Measurements from ENCODE around the gene TRPM3. TPM values are rescaled to one million over a fixed set of nuclear protein-coding genes. Genes with fewer than 3 reads are reported as not detected.
"Not testable (repeated sequence)": the region's sequence is repeated elsewhere in the genome, so short reads cannot be mapped to it uniquely, and the experiment has no call there.

TRPM3 gene
- total RNA-seq, 1 donor from 2014 or later = 0.22 TPM

GRCh38 chr9:70753311-70753710, 368.1 kb downstream of the TRPM3 start:
- no peak overlapping the region for H3K27ac ChIP-seq (replicated peaks)
- no peaks in the 10 kb centered on the region for H3K27me3 ChIP-seq (ENCODE audit: low read depth)
- H3K4me3 ChIP-seq = no peak overlapping the region
- H3K4me1 ChIP-seq = no peaks in the 10 kb centered on the region
- no peaks in the 10 kb centered on the region for H3K36me3 ChIP-seq
- TF ChIP-seq, protein P1, sequence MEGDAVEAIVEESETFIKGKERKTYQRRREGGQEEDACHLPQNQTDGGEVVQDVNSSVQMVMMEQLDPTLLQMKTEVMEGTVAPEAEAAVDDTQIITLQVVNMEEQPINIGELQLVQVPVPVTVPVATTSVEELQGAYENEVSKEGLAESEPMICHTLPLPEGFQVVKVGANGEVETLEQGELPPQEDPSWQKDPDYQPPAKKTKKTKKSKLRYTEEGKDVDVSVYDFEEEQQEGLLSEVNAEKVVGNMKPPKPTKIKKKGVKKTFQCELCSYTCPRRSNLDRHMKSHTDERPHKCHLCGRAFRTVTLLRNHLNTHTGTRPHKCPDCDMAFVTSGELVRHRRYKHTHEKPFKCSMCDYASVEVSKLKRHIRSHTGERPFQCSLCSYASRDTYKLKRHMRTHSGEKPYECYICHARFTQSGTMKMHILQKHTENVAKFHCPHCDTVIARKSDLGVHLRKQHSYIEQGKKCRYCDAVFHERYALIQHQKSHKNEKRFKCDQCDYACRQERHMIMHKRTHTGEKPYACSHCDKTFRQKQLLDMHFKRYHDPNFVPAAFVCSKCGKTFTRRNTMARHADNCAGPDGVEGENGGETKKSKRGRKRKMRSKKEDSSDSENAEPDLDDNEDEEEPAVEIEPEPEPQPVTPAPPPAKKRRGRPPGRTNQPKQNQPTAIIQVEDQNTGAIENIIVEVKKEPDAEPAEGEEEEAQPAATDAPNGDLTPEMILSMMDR (IDR thresholded peaks at IDR 0.05; ENCODE audit: borderline replicate concordance) = no peak
- peaks cover 21% of the 10 kb centered on the region for H3K9me3 ChIP-seq (replicated peaks)
- DNase-seq = no peak
- intact Hi-C loops (cut with micrococcal nuclease) = no loop called here

- no peaks in the 10 kb centered on the region for H3K27me3 ChIP-seq (ENCODE audit: low read depth)
- H3K4me1 ChIP-seq = no peaks in the 10 kb centered on the region
- H3K27ac ChIP-seq (replicated peaks) = no peak overlapping the region
- intact Hi-C loops (cut with micrococcal nuclease) = no loop called here
- DNase-seq = no peak
- TF ChIP-seq, protein P1 (IDR thresholded peaks at IDR 0.05; ENCODE audit: borderline replicate concordance) = no peak
- H3K4me3 ChIP-seq = no peak overlapping the region
- H3K36me3 ChIP-seq = no peaks in the 10 kb centered on the region
- H3K9me3 ChIP-seq (replicated peaks) = no peaks in the 10 kb centered on the region
These were observed 372.4 kb downstream of the TRPM3 start for GRCh38 chr9:70749066-70749465.

DNA sequence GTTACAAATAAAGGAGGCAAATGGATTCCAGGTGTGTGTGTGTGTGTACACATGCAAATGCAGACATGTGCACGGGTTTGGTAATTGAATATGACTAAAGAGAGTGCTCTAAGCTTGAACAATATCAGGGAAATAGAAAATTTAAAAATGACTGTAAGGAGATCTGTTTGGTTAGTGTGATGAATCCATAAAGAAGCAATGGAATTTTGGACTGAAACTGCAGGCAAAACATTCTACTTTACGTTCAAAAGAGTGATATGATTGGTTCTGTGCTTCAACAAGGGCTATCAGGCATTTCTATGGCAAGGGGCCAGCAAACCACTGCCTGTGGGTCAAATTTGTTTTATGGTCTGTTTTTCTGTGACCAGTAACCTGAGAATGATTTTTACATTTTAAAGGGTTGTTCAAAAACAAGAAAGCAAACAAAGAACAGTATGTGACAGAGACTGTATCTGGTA, 374.1 kb downstream of the TRPM3 start:
- no peaks in the 10 kb centered on the region for H3K36me3 ChIP-seq

DNA sequence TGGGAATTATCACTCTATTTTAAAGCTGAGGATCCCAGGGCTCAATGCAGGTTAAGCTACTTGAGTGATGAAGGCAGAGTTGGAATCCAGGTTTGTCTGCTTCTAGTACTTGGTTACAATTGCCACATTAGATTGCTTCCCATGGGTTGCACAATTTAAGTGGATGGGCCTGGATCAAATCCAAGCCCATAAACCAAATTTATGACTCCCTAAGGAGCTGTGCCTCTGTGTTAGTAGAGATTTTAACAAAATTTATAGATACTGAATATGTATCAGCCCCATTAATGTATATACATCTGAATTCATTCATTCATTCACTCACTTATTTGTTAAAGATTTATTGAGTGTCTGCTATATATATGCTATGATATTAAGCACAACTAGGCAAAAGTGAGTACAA, 374.7 kb downstream of the TRPM3 start:
- intact Hi-C loops (cut with micrococcal nuclease) = no loop called here
- peaks cover under 1% of the 10 kb centered on the region for H3K9me3 ChIP-seq (replicated peaks)
- no peaks in the 10 kb centered on the region for H3K27me3 ChIP-seq (ENCODE audit: low read depth)

More for the DNA sequence above, 374.1 kb downstream of the TRPM3 start:
- Histone ChIP-seq H3K27ac (replicated peaks) (no peak overlapping the region), H3K4me1 (no peaks in the 10 kb centered on the region), H3K27me3 (ENCODE audit: low read depth) (no peaks in the 10 kb centered on the region), H3K4me3 (no peak overlapping the region), H3K9me3 (replicated peaks) (no peaks in the 10 kb centered on the region)
- TF ChIP-seq, protein P1 (IDR thresholded peaks at IDR 0.05; ENCODE audit: borderline replicate concordance) = no peak
- no peak for DNase-seq
- intact Hi-C loops (cut with micrococcal nuclease) = no loop called here

GRCh38 chr9:70746316-70746715, 375.1 kb downstream of the TRPM3 start:
- Histone ChIP-seq H3K9me3 (replicated peaks) (peaks cover 5% of the 10 kb centered on the region), H3K4me1 (no peaks in the 10 kb centered on the region), H3K4me3 (no peak overlapping the region), H3K27me3 (ENCODE audit: low read depth) (no peaks in the 10 kb centered on the region), H3K36me3 (no peaks in the 10 kb centered on the region), H3K27ac (replicated peaks) (no peak overlapping the region)
- DNase-seq = no peak
- TF ChIP-seq, protein P1 (IDR thresholded peaks at IDR 0.05; ENCODE audit: borderline replicate concordance) = no peak
- intact Hi-C loops (cut with micrococcal nuclease) = no loop called here

More for the DNA sequence above, 374.7 kb downstream of the TRPM3 start:
- Histone ChIP-seq H3K4me1 (no peaks in the 10 kb centered on the region), H3K4me3 (no peak overlapping the region), H3K36me3 (no peaks in the 10 kb centered on the region), H3K27ac (replicated peaks) (no peak overlapping the region)
- TF ChIP-seq, protein P1 (IDR thresholded peaks at IDR 0.05; ENCODE audit: borderline replicate concordance) = no peak
- DNase-seq = no peak

DNA sequence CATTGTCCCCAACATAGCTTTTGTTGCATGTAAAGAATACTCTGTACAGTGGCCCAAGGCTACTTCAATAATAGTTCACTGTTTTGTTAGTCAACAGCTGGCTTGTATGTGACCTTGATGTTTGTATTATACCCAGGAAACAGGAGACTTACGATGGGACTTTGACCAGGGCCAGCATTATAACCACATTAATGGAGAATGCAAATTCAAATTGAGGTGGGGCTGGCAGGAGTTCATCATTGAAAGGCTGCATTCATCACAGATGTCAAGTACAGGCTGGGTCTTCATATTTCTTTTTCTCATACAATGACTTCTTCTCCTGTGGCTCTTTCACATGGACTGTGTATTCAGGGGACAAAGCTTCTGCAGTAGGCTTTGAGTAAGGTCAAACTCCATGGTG, 396.6 kb downstream of the TRPM3 start:
- intact Hi-C loops (cut with micrococcal nuclease); DNase-seq; H3K36me3 ChIP-seq; H3K9me3 ChIP-seq (replicated peaks); H3K4me3 ChIP-seq; H3K4me1 ChIP-seq; H3K27me3 ChIP-seq (ENCODE audit: low read depth); H3K27ac ChIP-seq (replicated peaks): not testable (repeated sequence)

GRCh38 chr9:70724025-70724424, 397.4 kb downstream of the TRPM3 start:
- H3K36me3 ChIP-seq; H3K4me1 ChIP-seq; H3K27me3 ChIP-seq (ENCODE audit: low read depth); DNase-seq; intact Hi-C loops (cut with micrococcal nuclease); H3K4me3 ChIP-seq; H3K9me3 ChIP-seq (replicated peaks); H3K27ac ChIP-seq (replicated peaks): not testable (repeated sequence)

GRCh38 chr9:70706797-70707196, 414.6 kb downstream of the TRPM3 start:
- H3K27ac ChIP-seq (replicated peaks); intact Hi-C loops (cut with micrococcal nuclease); H3K27me3 ChIP-seq (ENCODE audit: low read depth); H3K4me3 ChIP-seq; H3K9me3 ChIP-seq (replicated peaks); H3K4me1 ChIP-seq; H3K36me3 ChIP-seq; DNase-seq: not testable (repeated sequence)

Data from left ventricle myocardium inferior (tissue), 1 donor.